Keratinocyte (primary cell): ENCODE measurements around the gene TCTN2.

Source experiments
- CTCF ChIP-seq, 3 experiments: IDR thresholded peaks in 1 of 3; conservative IDR thresholded peaks in 1 of 3; optimal IDR thresholded peaks in 1 of 3; 2 replicates in 2 of 3; 3 replicates in 1 of 3; pipeline versions ENCODE3 to v1.5.1; 2011; ENCODE audit warnings: low read length in 3 of 3, mild to moderate bottlenecking in 3 of 3, moderate library complexity in 2 of 3, control low read depth in 1 of 3, inconsistent platforms in 1 of 3; ENCODE audit not compliant: insufficient read depth in 2 of 3; ENCODE audit errors: extremely low read depth in 1 of 3
- EZH2 ChIP-seq: IDR thresholded peaks from one replicate; pipeline ENCODE4 v1.6.1; 2012; ENCODE audit warnings: inconsistent platforms, mild to moderate bottlenecking, low read length, moderate library complexity

- no peak for TF ChIP-seq CTCF (optimal IDR thresholded peaks at IDR 0.05 in 1 of 3, IDR thresholded peaks at IDR 0.05 in 1 of 3, conservative IDR thresholded peaks at IDR 0.05 in 1 of 3; ENCODE audit: extremely low read depth in 1 of 3, insufficient read depth in 2 of 3, low read length in 3 of 3)
- no peak for TF ChIP-seq EZH2
Measured at GRCh38 chr12:123655420-123655819, 15.5 kb upstream of the TCTN2 start.
